GM19372 (cell line): ENCODE measurements around the gene ATP6V0E2.
"Not testable (repeated sequence)": the region's sequence is repeated elsewhere in the genome, so short reads cannot be mapped to it uniquely, and the experiment has no call there.

Source experiments
- ATAC-seq: cut with Tn5 transposase; IDR thresholded peaks from one replicate; pipeline ENCODE4 v1.9.1; 2021; ENCODE audit warnings: mild to moderate bottlenecking, low read depth, moderate library complexity; ENCODE audit not compliant: unreplicated experiment

The ATP6V0E2 gene

GRCh38 chr7:149907776-149908376 lies 34.1 kb downstream of the ATP6V0E2 start:
- not testable (repeated sequence) for ATAC-seq

GRCh38 chr7:149910219-149910618 lies 36.5 kb downstream of the ATP6V0E2 start:
- ATAC-seq = not testable (repeated sequence)

GRCh38 chr7:149912126-149912525 lies 38.4 kb downstream of the ATP6V0E2 start:
- ATAC-seq = not testable (repeated sequence)

DNA sequence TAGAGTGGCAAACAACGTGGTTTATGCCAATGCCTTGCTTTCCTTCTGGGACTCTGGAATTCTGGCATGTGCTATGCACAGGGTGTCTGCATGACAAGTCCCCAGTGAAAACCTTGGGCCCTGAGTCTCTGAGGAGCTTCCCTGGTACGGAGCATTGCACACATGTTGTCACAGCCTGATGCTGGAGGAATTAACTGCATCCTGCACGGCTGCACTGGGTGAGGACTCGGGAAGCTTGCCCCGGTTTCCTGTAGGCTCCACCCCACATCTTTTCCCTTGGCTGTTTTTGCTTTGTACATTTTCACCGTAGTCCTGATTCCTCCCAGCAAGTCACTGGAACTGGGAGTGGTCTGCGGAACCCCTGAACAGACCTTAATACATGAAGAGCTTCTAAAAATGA lies 52.6 kb downstream of the ATP6V0E2 start:
- not testable (repeated sequence) for ATAC-seq
